Keratinocyte (primary cell): ENCODE data around the gene PROM1.

ENCODE experiments used
- EZH2 ChIP-seq: IDR thresholded peaks from one replicate; pipeline ENCODE4 v1.6.1; 2012; ENCODE audit warnings: inconsistent platforms, mild to moderate bottlenecking, low read length, moderate library complexity
- TF ChIP-seq, protein P1 (sequence below), 3 experiments: IDR thresholded peaks in 1 of 3; conservative IDR thresholded peaks in 1 of 3; optimal IDR thresholded peaks in 1 of 3; 2 replicates in 2 of 3; 3 replicates in 1 of 3; pipeline versions ENCODE3 to v1.5.1; 2011; ENCODE audit warnings: low read length in 3 of 3, mild to moderate bottlenecking in 3 of 3, moderate library complexity in 2 of 3, control low read depth in 1 of 3, inconsistent platforms in 1 of 3; ENCODE audit not compliant: insufficient read depth in 2 of 3; ENCODE audit errors: extremely low read depth in 1 of 3

- TF ChIP-seq, protein P1, sequence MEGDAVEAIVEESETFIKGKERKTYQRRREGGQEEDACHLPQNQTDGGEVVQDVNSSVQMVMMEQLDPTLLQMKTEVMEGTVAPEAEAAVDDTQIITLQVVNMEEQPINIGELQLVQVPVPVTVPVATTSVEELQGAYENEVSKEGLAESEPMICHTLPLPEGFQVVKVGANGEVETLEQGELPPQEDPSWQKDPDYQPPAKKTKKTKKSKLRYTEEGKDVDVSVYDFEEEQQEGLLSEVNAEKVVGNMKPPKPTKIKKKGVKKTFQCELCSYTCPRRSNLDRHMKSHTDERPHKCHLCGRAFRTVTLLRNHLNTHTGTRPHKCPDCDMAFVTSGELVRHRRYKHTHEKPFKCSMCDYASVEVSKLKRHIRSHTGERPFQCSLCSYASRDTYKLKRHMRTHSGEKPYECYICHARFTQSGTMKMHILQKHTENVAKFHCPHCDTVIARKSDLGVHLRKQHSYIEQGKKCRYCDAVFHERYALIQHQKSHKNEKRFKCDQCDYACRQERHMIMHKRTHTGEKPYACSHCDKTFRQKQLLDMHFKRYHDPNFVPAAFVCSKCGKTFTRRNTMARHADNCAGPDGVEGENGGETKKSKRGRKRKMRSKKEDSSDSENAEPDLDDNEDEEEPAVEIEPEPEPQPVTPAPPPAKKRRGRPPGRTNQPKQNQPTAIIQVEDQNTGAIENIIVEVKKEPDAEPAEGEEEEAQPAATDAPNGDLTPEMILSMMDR (optimal IDR thresholded peaks at IDR 0.05 in 1 of 3, IDR thresholded peaks at IDR 0.05 in 1 of 3, conservative IDR thresholded peaks at IDR 0.05 in 1 of 3; ENCODE audit: extremely low read depth in 1 of 3, insufficient read depth in 2 of 3, low read length in 3 of 3), result no peak
- no peak for TF ChIP-seq EZH2
Measured at GRCh38 chr4:16090096-16090705, 6.4 kb upstream of the PROM1 start.
